ENCODE measurements around the gene NFKBIE. TPM values are rescaled to one million over a fixed set of nuclear protein-coding genes. Genes with fewer than 3 reads are reported as not detected.

NFKBIE gene
- total RNA-seq, 1 experiment from 2014 or later = 7.4 TPM

GRCh38 chr6:44228031-44228430 is 37.3 kb downstream of the NFKBIE start:
- CTCF ChIA-PET = no interaction called here
- intact Hi-C loops (cut with micrococcal nuclease) = no loop called here
- Histone ChIP-seq H3K9ac (ENCODE audit: low read length) (no peak overlapping the region), H3K9me2 (replicated peaks; ENCODE audit: low read length) (no peaks in the 10 kb centered on the region), H2AFZ (ENCODE audit: low read length) (no peak overlapping the region), H3K4me3 (ENCODE audit: low read length) (no peak overlapping the region), H3K27ac (ENCODE audit: low read length) (no peak overlapping the region), H3F3A (ENCODE audit: low read length, unreplicated experiment) (no peaks in the 10 kb centered on the region), H3K27me3 (ENCODE audit: low read length) (no peaks in the 10 kb centered on the region), H3K4me2 (ENCODE audit: low read length) (no peak overlapping the region), H3K4me1 (ENCODE audit: insufficient read depth, low read length) (peaks cover 10% of the 10 kb centered on the region), H4K20me1 (ENCODE audit: low read length) (peaks cover 5% of the 10 kb centered on the region; the same call in 1 of the 2 replicates), H3K36me3 (ENCODE audit: low read depth, low read length) (peaks cover 14% of the 10 kb centered on the region), H3K79me2 (ENCODE audit: low read length) (peaks cover 32% of the 10 kb centered on the region), H3K9me3 (ENCODE audit: low read length) (no peaks in the 10 kb centered on the region)
- DNase-seq (no peak), ATAC-seq (no peak)
- BruUV-seq (replicated peaks) = no TSS peak
- POLR2A ChIA-PET (ENCODE audit: unreplicated experiment) = no interaction called here
- no peak for TF ChIP-seq CTCF (conservative IDR thresholded peaks at IDR 0.05; ENCODE audit: low read depth, low read length)
- TF ChIP-seq EZH2 (IDR thresholded peaks at IDR 0.05; ENCODE audit: low read length, unreplicated experiment) = no peak
- TF ChIP-seq EZH2phosphoT487 (IDR thresholded peaks at IDR 0.05; ENCODE audit: borderline replicate concordance, low read length) = no peak

- H3K4me3 ChIP-seq (ENCODE audit: low read length) = no peak overlapping the region
- CTCF ChIA-PET = no interaction called here
- peaks cover 5% of the 10 kb centered on the region; the same call in 1 of the 2 replicates for H4K20me1 ChIP-seq (ENCODE audit: low read length)
- peaks cover 32% of the 10 kb centered on the region for H3K79me2 ChIP-seq (ENCODE audit: low read length)
- BruUV-seq (replicated peaks) = no TSS peak
- H3K36me3 ChIP-seq (ENCODE audit: low read depth, low read length) = peaks cover 8% of the 10 kb centered on the region
- no peak overlapping the region for H2AFZ ChIP-seq (ENCODE audit: low read length)
- H3K9ac ChIP-seq (ENCODE audit: low read length) = no peak overlapping the region
- H3K27me3 ChIP-seq (ENCODE audit: low read length) = no peaks in the 10 kb centered on the region
- ATAC-seq (no peak), DNase-seq (no peak)
- intact Hi-C loops (cut with micrococcal nuclease) = no loop called here
- H3K9me3 ChIP-seq (ENCODE audit: low read length) = no peaks in the 10 kb centered on the region
- H3K27ac ChIP-seq (ENCODE audit: low read length) = no peak overlapping the region
- TF ChIP-seq EZH2phosphoT487 (IDR thresholded peaks at IDR 0.05; ENCODE audit: borderline replicate concordance, low read length) = no peak
- no peak for TF ChIP-seq EZH2 (IDR thresholded peaks at IDR 0.05; ENCODE audit: low read length, unreplicated experiment)
- TF ChIP-seq CTCF (conservative IDR thresholded peaks at IDR 0.05; ENCODE audit: low read depth, low read length) = no peak
- peaks cover 10% of the 10 kb centered on the region for H3K4me1 ChIP-seq (ENCODE audit: insufficient read depth, low read length)
- no peaks in the 10 kb centered on the region for H3F3A ChIP-seq (ENCODE audit: low read length, unreplicated experiment)
- no peak overlapping the region for H3K4me2 ChIP-seq (ENCODE audit: low read length)
- H3K9me2 ChIP-seq (replicated peaks; ENCODE audit: low read length) = no peaks in the 10 kb centered on the region
- POLR2A ChIA-PET (ENCODE audit: unreplicated experiment) = no interaction called here
Measured at GRCh38 chr6:44227148-44227793, 38.1 kb downstream of the NFKBIE start.

GRCh38 chr6:44226368-44227147 is 38.8 kb downstream of the NFKBIE start:
- Histone ChIP-seq H2AFZ (ENCODE audit: low read length) (no peak overlapping the region), H3K27ac (ENCODE audit: low read length) (no peak overlapping the region), H3K9me2 (replicated peaks; ENCODE audit: low read length) (no peaks in the 10 kb centered on the region), H3F3A (ENCODE audit: low read length, unreplicated experiment) (no peaks in the 10 kb centered on the region), H3K4me2 (ENCODE audit: low read length) (no peak overlapping the region), H3K9ac (ENCODE audit: low read length) (no peak overlapping the region), H3K4me1 (ENCODE audit: insufficient read depth, low read length) (peaks cover 14% of the 10 kb centered on the region), H4K20me1 (ENCODE audit: low read length) (peaks cover 5% of the 10 kb centered on the region; the same call in 1 of the 2 replicates), H3K27me3 (ENCODE audit: low read length) (no peaks in the 10 kb centered on the region), H3K36me3 (ENCODE audit: low read depth, low read length) (peaks cover 5% of the 10 kb centered on the region; the same call in 1 of the 2 replicates), H3K79me2 (ENCODE audit: low read length) (peaks cover 32% of the 10 kb centered on the region), H3K9me3 (ENCODE audit: low read length) (no peaks in the 10 kb centered on the region), H3K4me3 (ENCODE audit: low read length) (no peak overlapping the region)
- BruUV-seq (replicated peaks) = no TSS peak
- no peak for DNase-seq
- intact Hi-C loops (cut with micrococcal nuclease) = no loop called here
- ChIA-PET CTCF (no interaction called here), POLR2A (ENCODE audit: unreplicated experiment) (no interaction called here)
- ATAC-seq = no peak
- no peak for TF ChIP-seq CTCF (conservative IDR thresholded peaks at IDR 0.05; ENCODE audit: low read depth, low read length)
- TF ChIP-seq EZH2phosphoT487 (IDR thresholded peaks at IDR 0.05; ENCODE audit: borderline replicate concordance, low read length) = no peak
- TF ChIP-seq EZH2 (IDR thresholded peaks at IDR 0.05; ENCODE audit: low read length, unreplicated experiment) = no peak
